ENCODE results near the gene ITGB5. TPM values are rescaled to one million over a fixed set of nuclear protein-coding genes. Genes with fewer than 3 reads are reported as not detected.

ITGB5 gene
- total RNA-seq, 1 donor from 2014 or later = 122 TPM

DNA sequence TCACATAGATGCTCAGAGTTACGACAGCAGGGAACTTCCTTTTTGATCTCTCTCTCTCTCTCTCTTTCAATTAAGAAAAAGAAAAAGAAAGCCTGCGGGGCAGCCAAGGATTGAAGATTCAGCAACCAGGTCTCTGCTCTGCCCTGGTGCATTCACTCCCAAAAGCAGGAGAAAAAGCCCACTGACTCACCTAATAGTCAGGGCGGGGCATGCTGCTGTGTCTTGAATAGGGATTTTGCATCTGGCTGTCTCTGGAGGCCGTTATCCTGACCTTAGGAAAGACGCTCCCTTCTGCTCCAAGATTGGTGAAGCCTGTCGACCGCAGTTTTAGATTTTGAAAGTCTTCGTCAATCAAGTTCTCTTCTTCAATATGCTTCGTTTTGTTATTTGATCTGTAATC is 20.8 kb upstream of the ITGB5 start:
- intact Hi-C loops (cut with micrococcal nuclease) = no loop called here
- Histone ChIP-seq H3K27me3 (ENCODE audit: low read depth) (no peaks in the 10 kb centered on the region), H3K4me1 (no peaks in the 10 kb centered on the region), H3K36me3 (no peaks in the 10 kb centered on the region), H3K9me3 (replicated peaks) (no peaks in the 10 kb centered on the region), H3K4me3 (no peak overlapping the region), H3K27ac (replicated peaks) (no peak overlapping the region)
- TF ChIP-seq, protein P1, sequence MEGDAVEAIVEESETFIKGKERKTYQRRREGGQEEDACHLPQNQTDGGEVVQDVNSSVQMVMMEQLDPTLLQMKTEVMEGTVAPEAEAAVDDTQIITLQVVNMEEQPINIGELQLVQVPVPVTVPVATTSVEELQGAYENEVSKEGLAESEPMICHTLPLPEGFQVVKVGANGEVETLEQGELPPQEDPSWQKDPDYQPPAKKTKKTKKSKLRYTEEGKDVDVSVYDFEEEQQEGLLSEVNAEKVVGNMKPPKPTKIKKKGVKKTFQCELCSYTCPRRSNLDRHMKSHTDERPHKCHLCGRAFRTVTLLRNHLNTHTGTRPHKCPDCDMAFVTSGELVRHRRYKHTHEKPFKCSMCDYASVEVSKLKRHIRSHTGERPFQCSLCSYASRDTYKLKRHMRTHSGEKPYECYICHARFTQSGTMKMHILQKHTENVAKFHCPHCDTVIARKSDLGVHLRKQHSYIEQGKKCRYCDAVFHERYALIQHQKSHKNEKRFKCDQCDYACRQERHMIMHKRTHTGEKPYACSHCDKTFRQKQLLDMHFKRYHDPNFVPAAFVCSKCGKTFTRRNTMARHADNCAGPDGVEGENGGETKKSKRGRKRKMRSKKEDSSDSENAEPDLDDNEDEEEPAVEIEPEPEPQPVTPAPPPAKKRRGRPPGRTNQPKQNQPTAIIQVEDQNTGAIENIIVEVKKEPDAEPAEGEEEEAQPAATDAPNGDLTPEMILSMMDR (IDR thresholded peaks at IDR 0.05; ENCODE audit: borderline replicate concordance) = no peak
- DNase-seq = no peak

DNA sequence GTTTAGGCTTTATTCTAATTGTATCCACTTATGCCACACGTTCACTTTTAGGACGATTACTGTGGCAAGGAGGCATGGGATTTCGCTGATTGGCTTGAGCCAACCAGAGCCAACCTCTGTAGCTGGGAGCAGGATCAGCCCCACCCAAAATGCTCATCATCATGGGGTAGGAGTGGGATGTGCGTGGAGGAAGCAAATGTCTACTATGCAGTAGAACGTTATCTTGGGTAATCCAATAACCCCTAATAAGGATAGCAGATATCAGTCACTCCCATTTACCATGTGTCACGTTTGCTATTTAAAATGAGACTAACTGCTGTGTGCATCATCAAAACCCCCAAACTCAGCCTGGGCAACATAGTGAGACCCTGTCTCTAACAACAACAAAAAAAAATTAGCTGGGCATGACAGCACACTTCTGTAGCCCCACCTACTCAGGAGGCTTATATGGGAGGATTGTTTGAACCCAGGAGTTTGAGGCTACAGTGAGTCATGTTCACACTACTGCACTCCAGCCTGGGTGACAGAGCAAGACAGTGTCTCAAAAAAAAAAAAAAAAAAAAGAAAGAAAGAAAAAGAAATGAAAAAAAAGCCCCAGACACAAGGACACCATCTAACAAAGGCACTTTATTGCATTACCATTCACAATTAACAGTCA is 17.8 kb upstream of the ITGB5 start:
- DNase-seq = no peak
- Histone ChIP-seq H3K27ac (replicated peaks) (no peak overlapping the region), H3K4me1 (peaks cover 15% of the 10 kb centered on the region), H3K4me3 (no peak overlapping the region), H3K27me3 (ENCODE audit: low read depth) (no peaks in the 10 kb centered on the region), H3K9me3 (replicated peaks) (no peaks in the 10 kb centered on the region), H3K36me3 (no peaks in the 10 kb centered on the region)
- intact Hi-C loops (cut with micrococcal nuclease) = no loop called here
- TF ChIP-seq, protein P1 (IDR thresholded peaks at IDR 0.05; ENCODE audit: borderline replicate concordance) = no peak

DNA sequence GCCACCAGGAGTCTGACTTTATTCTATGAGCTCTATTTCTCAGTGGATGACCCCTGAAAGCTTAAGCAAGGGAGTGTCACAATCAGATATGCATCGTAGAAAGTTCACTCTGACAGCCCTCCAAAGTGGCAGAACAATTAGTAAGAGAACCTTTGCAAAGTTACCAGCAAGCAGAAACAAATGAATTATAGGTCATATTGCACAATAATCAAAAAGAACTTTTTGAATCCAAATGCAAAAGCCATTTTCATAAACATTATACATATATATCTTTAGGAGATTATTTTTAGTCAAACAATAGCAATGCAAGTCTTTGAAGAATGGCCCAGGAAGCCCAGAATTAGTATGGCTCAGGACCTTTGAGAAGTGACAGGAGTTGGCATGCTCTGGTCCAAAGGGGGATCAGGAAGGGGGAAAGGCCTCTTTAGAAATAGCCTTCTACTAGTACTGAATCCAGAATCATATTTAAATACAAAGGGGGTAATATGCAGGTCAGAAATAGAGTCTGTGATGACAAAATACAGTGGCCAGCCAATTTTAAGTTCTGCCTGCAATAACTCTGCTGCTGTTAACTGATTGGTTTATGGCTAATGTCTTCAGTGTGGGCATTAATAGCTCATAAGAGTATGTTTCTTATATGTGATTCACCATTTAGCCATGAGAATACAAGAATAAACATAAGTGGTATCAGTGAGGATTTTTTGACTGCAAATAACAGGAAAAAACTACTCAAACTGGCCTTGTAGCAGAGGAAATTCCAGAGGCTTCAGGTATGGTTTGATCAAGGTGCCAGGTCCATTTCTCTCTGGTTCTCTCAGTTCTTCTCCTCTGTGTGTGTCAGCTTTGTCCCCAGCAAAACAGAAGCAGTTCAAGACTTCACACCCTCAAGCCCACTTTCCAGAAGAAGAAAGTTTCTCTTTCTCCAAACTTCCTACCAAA is 17.0 kb upstream of the ITGB5 start:
- H3K4me1 ChIP-seq = peaks cover 15% of the 10 kb centered on the region
- no peak for DNase-seq
- H3K27me3 ChIP-seq (ENCODE audit: low read depth) = no peaks in the 10 kb centered on the region
- H3K4me3 ChIP-seq = no peak overlapping the region
- intact Hi-C loops (cut with micrococcal nuclease) = no loop called here
- no peaks in the 10 kb centered on the region for H3K9me3 ChIP-seq (replicated peaks)
- no peaks in the 10 kb centered on the region for H3K36me3 ChIP-seq
- TF ChIP-seq, protein P1 (IDR thresholded peaks at IDR 0.05; ENCODE audit: borderline replicate concordance) = no peak
- no peak overlapping the region for H3K27ac ChIP-seq (replicated peaks)

DNA sequence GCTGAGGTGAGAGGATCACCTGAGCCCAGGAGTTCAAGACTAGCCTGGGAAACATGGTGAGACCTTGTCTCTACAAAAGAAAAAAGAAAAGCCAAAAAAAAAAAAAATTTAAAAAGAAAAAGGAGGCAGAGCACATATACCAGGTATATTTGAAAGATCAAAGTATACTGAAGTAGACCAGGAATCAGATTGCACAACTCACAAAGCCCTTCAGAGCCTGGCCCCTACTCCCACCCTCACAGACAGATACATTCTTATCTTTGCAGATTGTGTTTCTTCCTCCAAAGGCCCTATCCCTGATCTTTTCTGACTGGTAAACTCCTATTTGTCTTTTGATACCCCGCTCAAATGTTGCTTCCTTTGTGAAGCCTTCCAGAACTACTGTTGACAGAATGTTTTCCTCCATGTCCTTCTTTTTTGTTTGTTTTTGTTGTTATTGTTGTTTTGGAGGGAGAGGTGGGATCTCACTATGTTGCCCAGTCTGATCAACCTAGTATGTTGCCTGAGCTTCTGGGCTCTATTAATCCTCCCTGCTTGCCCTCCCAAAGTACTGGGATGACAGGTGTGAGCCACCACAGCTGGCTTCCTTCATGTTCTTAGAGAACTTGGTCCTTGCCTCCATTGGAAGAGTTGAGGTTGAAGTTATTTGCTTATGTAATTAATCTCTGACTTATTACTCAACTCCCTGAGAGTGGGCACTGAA is 9.8 kb upstream of the ITGB5 start:
- H3K27me3 ChIP-seq (ENCODE audit: low read depth) = no peaks in the 10 kb centered on the region
- H3K27ac ChIP-seq (replicated peaks) = no peak overlapping the region
- H3K4me1 ChIP-seq = peaks cover 29% of the 10 kb centered on the region
- no peak for DNase-seq
- no peaks in the 10 kb centered on the region for H3K36me3 ChIP-seq
- TF ChIP-seq, protein P1 (IDR thresholded peaks at IDR 0.05; ENCODE audit: borderline replicate concordance) = no peak
- intact Hi-C loops (cut with micrococcal nuclease) = no loop called here
- no peaks in the 10 kb centered on the region for H3K9me3 ChIP-seq (replicated peaks)
- no peak overlapping the region for H3K4me3 ChIP-seq

DNA sequence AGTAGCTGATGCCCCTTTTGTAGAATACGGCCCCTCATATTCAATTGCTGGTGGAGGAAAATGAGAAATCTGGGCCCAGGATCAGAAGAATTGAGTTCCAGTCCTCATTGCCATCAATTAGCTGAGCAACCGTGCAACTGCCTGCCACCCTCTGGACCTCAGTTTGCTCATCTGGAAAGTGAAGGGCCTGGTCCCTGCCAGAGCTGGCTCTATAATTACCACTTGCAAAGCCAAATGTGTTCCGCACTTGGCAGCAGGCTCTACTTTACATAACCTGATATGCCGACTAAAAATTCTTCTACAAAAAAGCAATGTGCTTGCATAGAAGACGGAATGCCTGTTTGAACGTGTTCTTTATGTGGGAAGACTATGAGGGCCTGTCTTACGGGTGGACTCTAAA is 8.6 kb upstream of the ITGB5 start:
- Histone ChIP-seq H3K36me3 (no peaks in the 10 kb centered on the region), H3K4me3 (no peak overlapping the region), H3K27me3 (ENCODE audit: low read depth) (no peaks in the 10 kb centered on the region), H3K9me3 (replicated peaks) (no peaks in the 10 kb centered on the region), H3K4me1 (peaks cover 22% of the 10 kb centered on the region), H3K27ac (replicated peaks) (no peak overlapping the region)
- DNase-seq = no peak
- TF ChIP-seq, protein P1 (IDR thresholded peaks at IDR 0.05; ENCODE audit: borderline replicate concordance) = no peak
- intact Hi-C loops (cut with micrococcal nuclease) = no loop called here
